Measurements from ENCODE around the gene MLPH. TPM values are rescaled to one million over a fixed set of nuclear protein-coding genes. Genes with fewer than 3 reads are reported as not detected.

MLPH gene
- total and polyA plus RNA-seq, 2 donors (not counting 1 experiment from before 2014, with no cell fraction given), result not detected

DNA sequence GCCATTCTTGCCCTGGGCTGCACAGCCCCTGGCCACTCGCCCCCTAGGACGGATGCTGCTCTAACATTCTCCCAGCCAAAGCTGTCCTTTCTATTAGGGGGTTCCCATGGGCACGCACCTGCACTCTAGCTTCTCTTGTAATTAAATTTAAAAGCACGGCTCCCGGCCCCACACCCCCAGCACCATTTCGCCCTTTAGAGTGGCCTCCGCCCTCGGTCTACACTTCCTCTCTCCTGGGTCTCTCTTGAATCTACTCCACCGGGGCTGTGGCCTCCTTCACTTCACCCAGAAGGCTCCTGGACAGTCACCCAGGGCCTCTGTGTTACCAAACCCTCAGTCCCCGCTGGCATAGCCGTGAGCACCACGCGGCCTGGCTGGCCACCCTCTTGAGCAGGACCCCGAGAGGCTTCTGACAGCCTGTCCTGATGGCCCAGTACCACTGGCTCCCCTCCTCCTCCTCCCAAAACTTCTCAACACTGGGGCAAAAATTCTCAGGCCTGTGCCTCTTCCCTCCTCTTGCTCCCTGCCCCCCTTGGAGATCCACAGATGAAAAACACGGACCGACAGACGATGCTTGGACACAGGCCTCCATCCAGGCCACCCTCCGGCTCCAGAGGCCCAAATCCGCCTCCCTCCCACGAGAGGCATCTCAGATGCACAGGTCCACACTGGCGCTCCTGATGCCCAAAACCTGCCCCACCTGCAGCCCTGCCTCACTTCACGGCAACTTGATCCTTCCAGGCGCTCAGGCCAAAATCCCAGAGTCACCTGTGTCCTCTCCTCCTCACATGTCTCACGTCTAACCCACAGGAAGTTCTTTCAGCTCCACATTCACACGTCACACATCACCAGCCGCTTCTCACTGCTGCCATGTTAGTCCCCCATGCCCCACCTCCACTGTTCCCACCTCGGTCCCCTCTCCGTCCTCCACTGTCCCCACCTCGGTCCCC lies 110.4 kb downstream of the MLPH start:
- DNase-seq, result no peak
- Histone ChIP-seq H3K4me1 (ENCODE audit: control insufficient read depth in 2 of 2, insufficient read depth in 2 of 2, low read length in 2 of 2) (peaks cover 0 to under 1% of the 10 kb centered on the region in 2 donors), H3K4me2 (replicated peaks; ENCODE audit: low read depth, low read length, poor library complexity, severe bottlenecking) (no peak overlapping the region), H3K27me3 (replicated peaks in 1 of 4; ENCODE audit: control extremely low read depth in 1 of 4, control insufficient read depth in 3 of 4, insufficient read depth in 4 of 4, low read length in 3 of 4) (no peaks in the 10 kb centered on the region), H2AFZ (ENCODE audit: insufficient read depth, low read depth, low read length, poor library complexity, severe bottlenecking) (no peak overlapping the region), H3K9me3 (ENCODE audit: control extremely low read depth in 1 of 3, control insufficient read depth in 2 of 3, insufficient read depth in 1 of 3, low read length in 2 of 3) (no peaks in the 10 kb centered on the region), H4K20me1 (ENCODE audit: control insufficient read depth, insufficient read depth, low read length, poor library complexity, severe bottlenecking) (no peaks in the 10 kb centered on the region), H3K27ac (ENCODE audit: low read length in 2 of 2) (no peak overlapping the region), H3K36me3 (replicated peaks in 1 of 2; ENCODE audit: control extremely low read depth in 1 of 2, control insufficient read depth in 1 of 2, extremely low read depth in 1 of 2, insufficient read depth in 2 of 2, low read length in 1 of 2) (no peaks in the 10 kb centered on the region), H3K9ac (ENCODE audit: low read length) (no peak overlapping the region), H3K4me3 (ENCODE audit: control extremely low read depth in 1 of 5, extremely low read depth in 1 of 5, insufficient read depth in 1 of 5, low read depth in 2 of 5, low read length in 4 of 5) (no peak overlapping the region), H3K79me2 (ENCODE audit: control insufficient read depth, insufficient read depth, low read length) (no peaks in the 10 kb centered on the region)
- no peaks in the 10 kb centered on the region for H3K27me3 Mint-ChIP-seq
- ChIA-PET POLR2A (no interaction called here), CTCF (interaction anchor here (1.6 kb wide), 1 partner anchor 25 kb away, joined by 4 read pairs; no protein-coding TSS in a partner anchor)
- peaks cover 6% of the 10 kb centered on the region for H3K4me1 Mint-ChIP-seq
- H3K9me3 Mint-ChIP-seq (ENCODE audit: insufficient read depth), result no peaks in the 10 kb centered on the region
- TF ChIP-seq EZH2 (IDR thresholded peaks at IDR 0.05; ENCODE audit: borderline replicate concordance, insufficient read depth, low read depth, low read length, poor library complexity, severe bottlenecking), result no peak
- TF ChIP-seq, protein P1, sequence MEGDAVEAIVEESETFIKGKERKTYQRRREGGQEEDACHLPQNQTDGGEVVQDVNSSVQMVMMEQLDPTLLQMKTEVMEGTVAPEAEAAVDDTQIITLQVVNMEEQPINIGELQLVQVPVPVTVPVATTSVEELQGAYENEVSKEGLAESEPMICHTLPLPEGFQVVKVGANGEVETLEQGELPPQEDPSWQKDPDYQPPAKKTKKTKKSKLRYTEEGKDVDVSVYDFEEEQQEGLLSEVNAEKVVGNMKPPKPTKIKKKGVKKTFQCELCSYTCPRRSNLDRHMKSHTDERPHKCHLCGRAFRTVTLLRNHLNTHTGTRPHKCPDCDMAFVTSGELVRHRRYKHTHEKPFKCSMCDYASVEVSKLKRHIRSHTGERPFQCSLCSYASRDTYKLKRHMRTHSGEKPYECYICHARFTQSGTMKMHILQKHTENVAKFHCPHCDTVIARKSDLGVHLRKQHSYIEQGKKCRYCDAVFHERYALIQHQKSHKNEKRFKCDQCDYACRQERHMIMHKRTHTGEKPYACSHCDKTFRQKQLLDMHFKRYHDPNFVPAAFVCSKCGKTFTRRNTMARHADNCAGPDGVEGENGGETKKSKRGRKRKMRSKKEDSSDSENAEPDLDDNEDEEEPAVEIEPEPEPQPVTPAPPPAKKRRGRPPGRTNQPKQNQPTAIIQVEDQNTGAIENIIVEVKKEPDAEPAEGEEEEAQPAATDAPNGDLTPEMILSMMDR (IDR thresholded peaks at IDR 0.05), result no peak
- 78% methylated on average over 27 of the region's 29 CpGs for WGBS (ENCODE audit: insufficient coverage)
- H3K4me3 Mint-ChIP-seq, result no peak overlapping the region
- intact Hi-C loops (cut with micrococcal nuclease), result no loop called here
- ATAC-seq (ENCODE audit: low read depth), result no peak
- no peak overlapping the region for H3K27ac Mint-ChIP-seq

All from B cell (primary cell).